Activated CD4-positive, alpha-beta T cell treated with anti-CD3 and anti-CD28 coated beads, Interleukin-2, amount 50 U/mL, for 16 hours (primary cell): Measurements from ENCODE around the gene L2HGDH.

Experiments
- DNase-seq: peaks from one replicate; pipeline ENCODE4 v3.0.0-alpha.2; 2020

Gene L2HGDH

DNA sequence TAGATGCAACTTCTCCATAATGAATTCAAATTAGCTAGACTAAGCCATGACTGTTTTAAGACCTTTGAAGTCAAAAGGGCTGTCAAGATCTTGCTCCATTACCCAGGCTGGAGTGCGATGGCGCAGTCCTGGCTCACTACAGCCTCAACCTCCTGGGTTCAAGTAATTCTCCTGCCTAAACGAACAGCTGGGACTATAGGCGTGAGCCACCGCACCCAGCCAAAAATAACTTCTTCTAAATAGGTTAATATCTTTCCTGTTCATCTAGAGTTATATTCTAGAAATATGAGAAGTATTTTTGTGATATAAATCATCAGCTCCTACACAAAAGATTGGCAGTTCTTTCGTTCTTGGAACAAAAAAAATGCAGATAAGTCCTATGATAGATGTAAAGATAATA lies 41.1 kb downstream of the L2HGDH start:
- no peak for DNase-seq

GRCh38 chr14:50265029-50265428 lies 47.0 kb downstream of the L2HGDH start:
- no peak for DNase-seq

DNA sequence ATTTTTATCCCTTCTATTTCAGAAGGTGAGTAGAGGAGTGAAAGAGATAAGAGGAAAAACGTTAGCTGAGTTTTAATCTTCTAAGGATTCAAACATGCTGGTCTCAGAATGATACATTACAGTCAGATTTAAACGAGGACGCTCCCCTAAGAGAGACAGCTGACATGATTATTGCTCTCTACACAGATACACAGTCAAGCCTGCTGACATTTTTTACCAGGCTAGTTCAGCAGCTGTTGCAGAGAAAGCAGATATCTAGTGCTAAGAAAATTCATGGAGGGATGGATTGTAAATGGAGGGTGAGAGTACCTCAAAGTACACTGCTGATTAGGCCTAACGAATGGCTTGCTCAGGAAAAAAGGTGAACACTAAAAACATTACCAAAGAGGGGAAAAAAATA lies 48.7 kb downstream of the L2HGDH start:
- no peak for DNase-seq

DNA sequence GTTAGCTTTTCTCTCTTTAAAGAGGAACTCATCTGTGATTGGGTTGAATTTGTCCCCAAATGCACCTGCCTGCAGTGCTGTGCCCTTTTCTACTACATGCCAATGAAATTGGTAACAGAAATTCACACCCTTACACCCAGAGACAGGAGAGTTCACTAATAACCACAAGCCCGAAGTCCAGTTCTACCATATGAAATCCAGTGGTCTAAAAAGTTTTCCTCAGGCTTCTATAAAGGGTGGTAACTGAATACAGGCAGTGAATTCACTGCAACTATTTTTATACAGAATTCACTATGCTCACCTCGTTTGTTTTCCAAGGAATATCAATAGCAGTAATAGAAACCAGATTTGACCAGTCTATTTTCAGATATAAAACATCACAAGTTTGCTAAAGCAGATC lies 49.2 kb downstream of the L2HGDH start:
- DNase-seq = no peak

DNA sequence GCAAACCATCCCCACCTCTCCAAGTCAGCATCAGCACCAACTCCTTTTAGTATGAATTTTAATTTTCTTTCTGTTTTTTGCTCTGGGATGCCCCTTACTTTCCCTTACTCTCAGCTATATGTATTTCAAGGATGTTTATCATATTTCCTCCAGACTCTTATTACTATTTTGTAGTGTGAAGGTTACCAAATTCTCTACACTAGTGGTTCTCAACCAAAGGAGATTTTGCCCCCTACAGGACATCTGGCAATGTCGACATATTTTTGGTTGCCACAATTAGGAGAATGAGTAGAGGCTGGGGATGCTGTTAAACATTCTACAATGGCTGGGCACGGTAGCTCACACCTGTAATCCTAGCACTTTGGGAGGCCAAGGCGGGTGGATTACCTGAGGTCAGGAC lies 51.5 kb downstream of the L2HGDH start:
- peak; percentile 42 for DNase-seq

- DNase-seq = no peak
Observed at GRCh38 chr14:50260072-50260471, 52.0 kb downstream of the L2HGDH start.

- DNase-seq = no peak
Observed at GRCh38 chr14:50257732-50258131, 54.3 kb downstream of the L2HGDH start.

- DNase-seq = no peak
Observed at GRCh38 chr14:50254248-50254647, 57.8 kb downstream of the L2HGDH start.

- DNase-seq = no peak
Observed at GRCh38 chr14:50249136-50249775, 62.8 kb downstream of the L2HGDH start.

DNA sequence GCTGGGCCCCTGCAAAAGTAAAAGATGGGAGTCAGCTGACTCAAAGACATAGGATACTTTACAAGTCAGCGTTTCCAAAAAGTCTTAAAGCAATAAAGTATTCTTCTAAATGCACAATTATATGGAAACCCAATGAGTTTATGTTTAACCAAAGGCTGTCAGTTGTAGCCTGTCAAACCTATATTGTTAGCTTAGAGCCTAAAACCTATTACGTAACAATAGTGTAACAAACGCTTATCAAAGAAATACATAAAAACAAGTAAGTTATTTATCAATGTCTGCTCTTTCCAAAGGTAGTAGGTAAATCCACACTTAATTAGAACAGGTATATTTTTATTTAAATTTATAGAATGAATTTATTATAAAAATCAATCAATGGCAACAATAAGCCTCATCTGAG lies 64.8 kb downstream of the L2HGDH start:
- DNase-seq = no peak

GRCh38 chr14:50242566-50243310 lies 69.3 kb downstream of the L2HGDH start:
- no peak for DNase-seq

GRCh38 chr14:50242096-50242495 lies 69.9 kb downstream of the L2HGDH start:
- no peak for DNase-seq

GRCh38 chr14:50237427-50237826 lies 74.6 kb downstream of the L2HGDH start:
- DNase-seq = no peak

DNA sequence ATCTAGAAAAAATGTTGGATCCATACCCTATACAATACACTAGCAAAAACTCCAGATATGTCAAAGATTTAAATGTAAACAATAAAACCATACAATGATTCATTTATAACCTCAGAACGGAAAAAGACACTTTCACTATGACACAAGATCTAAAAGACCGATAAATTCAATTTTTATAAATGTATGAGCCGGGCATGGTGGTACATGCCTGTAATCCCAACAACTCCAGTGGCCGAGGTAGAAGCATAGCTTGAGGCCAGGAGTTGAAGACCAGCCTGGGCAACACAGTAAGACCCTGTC lies 78.1 kb downstream of the L2HGDH start:
- DNase-seq = peak; percentile 79

GRCh38 chr14:50233166-50233950 lies 78.7 kb downstream of the L2HGDH start:
- DNase-seq = no peak

- no peak for DNase-seq
Observed at GRCh38 chr14:50232276-50232642, 79.8 kb downstream of the L2HGDH start.

- DNase-seq = peak; percentile 75
Observed at GRCh38 chr14:50231475-50232275, 80.4 kb downstream of the L2HGDH start, which contains the start of gene SOS2. SOS2 (minus strand) TSS chr14:50231578; CDS start chr14:50231283, 295 bp downstream.

GRCh38 chr14:50230701-50231474 lies 81.1 kb downstream of the L2HGDH start:
- peak; percentile 61 for DNase-seq

DNA sequence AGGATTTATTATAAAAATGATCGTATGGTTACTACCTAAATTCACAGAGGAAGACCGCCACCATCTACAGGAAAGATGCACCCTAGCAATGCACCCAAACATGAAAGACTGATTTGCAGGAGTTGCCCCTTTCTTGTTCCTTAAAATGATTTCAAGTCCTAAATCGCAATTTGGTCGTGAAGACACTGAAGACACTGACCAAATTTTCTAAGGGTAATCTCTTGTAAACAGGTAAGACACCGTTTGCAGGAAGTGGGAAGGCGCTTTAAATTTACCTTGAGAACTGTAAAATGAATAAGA lies 81.7 kb downstream of the L2HGDH start:
- DNase-seq = no peak

DNA sequence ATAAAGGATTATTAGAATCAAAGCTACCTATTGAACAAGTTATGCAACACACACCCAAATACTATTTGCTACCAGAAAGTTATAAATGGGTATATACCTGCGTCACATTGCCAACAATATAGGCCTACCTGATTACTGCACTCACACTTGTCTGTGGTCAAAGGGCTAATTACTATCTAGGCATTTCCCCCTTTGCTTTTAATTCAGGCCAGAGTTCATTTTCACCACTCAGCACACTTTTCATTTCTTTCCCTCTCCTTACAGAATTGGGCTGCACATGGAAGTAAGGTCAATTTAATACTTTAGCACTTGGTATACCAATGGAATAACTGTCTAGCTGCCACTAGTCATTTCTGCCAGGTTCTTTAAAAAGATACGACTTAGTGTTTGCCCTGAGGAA lies 82.3 kb downstream of the L2HGDH start:
- no peak for DNase-seq

DNA sequence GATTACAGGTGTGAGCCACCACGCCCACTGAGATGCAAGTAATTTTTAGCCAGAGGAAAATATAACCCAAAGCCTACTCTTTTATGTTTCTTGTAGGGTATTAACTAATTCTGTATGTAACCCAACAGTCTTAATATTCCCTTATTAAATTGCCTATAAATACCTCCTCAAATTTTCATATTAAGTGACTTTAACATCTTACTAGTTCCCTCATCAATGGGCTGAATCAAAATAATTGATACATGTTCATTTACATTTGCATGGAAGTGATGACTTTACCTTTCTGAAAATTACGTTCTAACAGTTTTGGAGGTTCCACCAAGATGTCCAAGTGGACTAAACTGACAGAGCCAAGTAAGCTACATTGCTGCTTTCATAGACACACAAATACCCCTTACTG lies 83.7 kb downstream of the L2HGDH start:
- no peak for DNase-seq

- DNase-seq = no peak
Observed at GRCh38 chr14:50225974-50226297, 86.1 kb downstream of the L2HGDH start.
